Activated CD8-positive, alpha-beta memory T cell treated with anti-CD3 and anti-CD28 coated beads for 36 hours (primary cell): ENCODE measurements around the gene P2RX3. TPM values are rescaled to one million over a fixed set of nuclear protein-coding genes. Genes with fewer than 3 reads are reported as not detected.
"Not testable (repeated sequence)": the region's sequence is repeated elsewhere in the genome, so short reads cannot be mapped to it uniquely, and the experiment has no call there.

ENCODE experiments used
- CTCF ChIA-PET: fragments of 350-600 bp; sonication (Branson Sonifier 250); formaldehyde crosslinking; loops from one replicate; lab custom pipeline; 2021; ENCODE audit warnings: antibody characterized with exemption; lab: Charles Lee
- POLR2A ChIA-PET: fragments of 350-600 bp; sonication (Branson Sonifier 250); formaldehyde crosslinking; loops from one replicate; lab custom pipeline; 2021; ENCODE audit warnings: antibody characterized with exemption; lab: Charles Lee
- total RNA-seq, 2 experiments: library from RNA; stranded (reverse); gene quantifications; one replicate each; pipeline ENCODE4 v1.2.3, GENCODE V29; 2021

The P2RX3 gene
- total RNA-seq, 2 experiments from 2014 or later = not detected

- ChIA-PET CTCF (no interaction called here), POLR2A (no interaction called here)
Measured at GRCh38 chr11:57358991-57359390, 20.8 kb downstream of the P2RX3 start.

GRCh38 chr11:57359396-57359795, 21.2 kb downstream of the P2RX3 start:
- CTCF ChIA-PET = interaction anchor here (1.2 to 1.3 kb wide), 2 partner anchors 10 to 124 kb away, joined by 4 to 5 read pairs; no protein-coding TSS in a partner anchor
- POLR2A ChIA-PET = no interaction called here

DNA sequence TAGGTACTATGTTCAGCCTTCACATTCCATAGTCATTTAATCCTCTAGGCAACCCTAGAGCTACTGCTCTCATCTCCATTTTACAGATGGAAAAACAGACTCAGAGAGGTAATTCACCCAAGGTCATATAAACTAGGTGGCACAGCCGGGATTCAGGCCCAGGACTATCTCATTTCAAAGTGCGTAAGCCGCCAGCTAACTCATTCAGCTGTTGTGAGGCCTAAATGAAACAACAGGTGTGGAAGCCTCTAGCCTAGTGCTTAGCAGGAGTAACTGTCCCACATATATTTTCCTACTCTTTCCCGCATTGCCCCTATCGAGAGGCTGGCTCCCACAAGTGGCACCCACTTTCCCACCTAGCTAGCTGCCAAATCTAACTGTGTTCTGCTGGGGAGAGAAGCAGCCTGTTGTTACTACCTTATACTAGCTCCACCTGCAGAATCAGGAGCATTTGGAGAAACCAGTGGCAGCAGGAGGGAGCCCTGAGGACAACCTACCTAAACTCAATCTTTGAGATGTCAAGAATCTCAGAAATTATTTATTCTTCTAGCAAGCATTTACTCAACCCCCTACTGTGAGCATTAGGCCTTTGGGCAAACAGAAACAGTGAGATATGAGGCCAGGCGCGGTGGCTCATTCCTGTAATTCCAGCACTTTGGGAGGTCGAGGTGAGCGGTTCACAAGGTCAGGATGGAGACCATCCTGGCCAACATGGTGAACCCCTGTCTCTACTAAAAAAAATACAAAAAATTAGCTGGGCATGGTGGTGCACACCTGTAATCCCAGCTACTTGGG, 21.9 kb downstream of the P2RX3 start:
- POLR2A ChIA-PET = no interaction called here
- CTCF ChIA-PET = interaction anchor here (1.2 to 1.3 kb wide), 2 partner anchors 11 to 123 kb away, joined by 4 to 5 read pairs; no protein-coding TSS in a partner anchor

DNA sequence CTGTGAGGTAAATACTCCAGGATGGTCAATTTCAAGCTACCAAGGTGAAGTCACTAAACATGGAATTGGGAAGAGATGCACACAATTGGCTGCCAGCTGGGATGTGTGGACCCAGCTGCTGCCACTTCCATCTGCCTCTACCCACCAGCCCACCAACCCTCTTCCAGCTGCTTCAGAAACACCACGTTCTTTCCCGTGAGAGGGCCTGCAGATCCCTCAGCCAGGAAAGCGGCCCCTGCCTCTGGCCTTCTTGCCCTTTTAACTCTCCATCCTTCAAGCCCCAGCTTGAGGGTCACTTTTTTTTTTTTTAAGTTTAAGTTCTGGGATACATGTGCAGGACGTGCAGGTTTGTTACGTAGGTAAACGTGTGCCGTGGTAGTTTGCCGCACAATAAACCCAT, 22.8 kb downstream of the P2RX3 start:
- POLR2A ChIA-PET = no interaction called here

DNA sequence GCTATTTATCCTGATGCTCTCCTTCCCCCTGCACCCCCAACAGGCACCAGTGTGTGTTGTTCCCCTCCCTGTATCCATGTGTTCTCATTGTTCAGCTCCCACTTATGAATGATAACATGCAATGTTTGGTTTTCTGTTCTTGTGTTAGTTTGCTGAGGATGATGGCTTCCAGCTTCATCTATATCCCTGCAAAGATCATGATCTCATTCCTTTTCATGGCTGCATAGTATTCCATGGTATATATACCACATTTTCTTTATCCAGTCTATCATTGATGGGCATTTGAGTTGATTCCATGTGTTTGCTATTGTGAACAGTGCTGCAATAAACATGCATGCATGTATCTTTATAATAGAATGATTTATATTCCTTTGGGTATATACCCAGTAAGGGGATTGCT, 23.3 kb downstream of the P2RX3 start:
- POLR2A ChIA-PET = not testable (repeated sequence)
- CTCF ChIA-PET = interaction anchor here (1.9 kb wide), 1 partner anchor 97 kb away, joined by 4 read pairs; no protein-coding TSS in a partner anchor

More for the DNA sequence above, 22.8 kb downstream of the P2RX3 start:
- CTCF ChIA-PET = interaction anchor here (1.9 kb wide), 1 partner anchor 98 kb away, joined by 4 read pairs; no protein-coding TSS in a partner anchor

DNA sequence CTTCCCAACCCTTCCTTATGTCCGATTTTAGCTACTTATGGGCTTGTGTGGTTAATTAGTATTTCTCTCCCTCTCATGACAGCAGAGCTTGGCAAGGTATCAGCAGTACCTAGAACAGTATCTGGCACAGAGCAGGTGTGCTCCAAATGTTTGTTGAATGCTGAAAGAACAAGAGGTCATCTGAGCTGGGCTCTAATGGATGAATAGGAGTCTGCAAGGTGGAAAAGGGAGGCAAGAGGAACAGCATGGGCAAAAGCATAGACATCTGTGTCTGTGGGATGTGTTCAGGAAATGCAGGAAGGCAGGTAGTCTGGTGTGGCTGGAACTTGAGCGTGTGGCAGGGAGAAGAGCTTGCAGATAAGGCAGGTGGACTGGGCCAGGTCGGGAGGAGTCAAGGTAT, 23.8 kb downstream of the P2RX3 start:
- ChIA-PET POLR2A (no interaction called here), CTCF (interaction anchor here (1.9 kb wide), 1 partner anchor 97 kb away, joined by 4 read pairs; no protein-coding TSS in a partner anchor)

GRCh38 chr11:57363131-57364080, 25.3 kb downstream of the P2RX3 start:
- CTCF ChIA-PET = interaction anchor here (0.8 kb wide), 1 partner anchor 18 kb away, joined by 3 read pairs; no protein-coding TSS in a partner anchor
- POLR2A ChIA-PET = no interaction called here

DNA sequence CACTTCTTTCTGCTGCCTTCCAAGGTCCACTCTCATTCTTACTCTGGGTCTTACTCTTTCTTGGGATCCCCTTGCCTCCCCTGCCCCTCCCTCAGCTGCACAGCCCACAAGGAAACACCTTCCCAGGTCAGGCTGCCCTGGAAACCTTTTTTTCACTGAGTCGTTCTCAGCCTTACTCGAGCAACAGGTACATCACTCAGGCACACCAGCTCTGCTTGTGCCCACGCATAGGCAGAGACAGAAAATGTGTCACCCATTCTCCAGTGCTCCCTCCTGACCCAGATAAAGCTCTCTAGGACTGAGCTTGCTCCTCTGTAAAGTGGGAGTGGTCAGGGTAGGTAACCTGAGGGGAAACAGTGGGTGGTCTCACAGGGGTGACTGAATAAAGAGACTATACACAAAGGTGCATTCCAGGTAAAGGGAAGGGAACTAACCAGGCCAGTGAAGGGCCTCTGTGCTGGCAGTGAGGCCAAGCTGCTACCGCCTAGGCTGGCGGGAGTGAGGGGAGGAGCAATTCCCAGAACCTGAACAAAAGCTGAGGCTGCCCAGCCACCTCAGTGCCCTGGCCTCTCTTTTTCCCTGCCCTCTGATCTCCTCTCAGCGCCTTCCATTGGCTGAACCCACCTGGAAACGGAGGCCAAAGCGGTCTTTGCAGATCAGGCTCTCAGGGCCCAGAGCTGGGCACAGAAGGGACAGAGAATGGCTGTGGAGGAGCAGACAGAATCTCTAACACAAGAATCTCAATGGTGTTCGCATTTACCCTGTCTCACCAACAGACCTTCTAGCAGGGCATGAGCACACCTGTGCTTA, 26.9 kb downstream of the P2RX3 start:
- POLR2A ChIA-PET = no interaction called here
- CTCF ChIA-PET = no interaction called here

GRCh38 chr11:57368106-57368844, 30.1 kb downstream of the P2RX3 start:
- ChIA-PET POLR2A (no interaction called here), CTCF (interaction anchor here (1.7 kb wide), 1 partner anchor 89 kb away, joined by 4 read pairs; no protein-coding TSS in a partner anchor)

DNA sequence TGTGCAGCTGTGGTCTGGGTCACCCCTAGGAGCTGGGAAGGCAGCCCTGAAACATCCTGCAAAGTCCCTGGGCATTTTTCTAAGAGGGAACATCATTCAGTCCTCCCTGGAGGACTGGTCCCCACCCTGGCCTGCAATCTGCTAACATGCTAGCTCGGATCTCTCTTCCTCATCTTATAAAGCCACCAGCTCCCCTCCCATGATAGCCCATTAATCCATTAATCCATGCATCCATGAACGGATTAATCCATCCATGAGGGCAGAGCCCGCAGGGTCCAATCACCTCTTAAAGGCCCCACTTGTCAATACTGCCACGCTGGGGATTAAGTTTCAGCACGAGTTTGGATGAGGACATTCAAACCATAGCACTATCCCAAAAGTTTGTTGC, 30.7 kb downstream of the P2RX3 start:
- CTCF ChIA-PET = interaction anchor here (1.7 kb wide), 1 partner anchor 88 kb away, joined by 4 read pairs; no protein-coding TSS in a partner anchor
- POLR2A ChIA-PET = no interaction called here

DNA sequence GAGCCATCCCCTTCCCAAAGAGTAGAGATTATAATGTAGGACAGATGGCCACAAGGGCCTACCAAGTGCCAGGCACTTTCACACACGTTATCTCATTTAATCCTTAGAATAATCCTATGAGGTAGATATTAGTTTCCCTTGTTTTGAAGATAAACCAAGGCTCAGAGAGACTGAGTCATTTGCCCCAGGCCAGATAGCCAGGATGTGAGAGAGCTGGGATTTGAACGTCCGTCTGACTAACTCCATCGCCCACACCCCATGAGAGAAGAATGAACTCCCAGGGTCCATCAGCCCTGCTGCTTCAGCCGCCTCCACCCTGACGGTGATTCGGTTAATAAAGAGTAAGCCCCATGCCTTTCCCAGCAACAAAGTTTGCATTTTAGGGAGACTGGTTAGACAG, 32.1 kb downstream of the P2RX3 start:
- CTCF ChIA-PET = no interaction called here
- POLR2A ChIA-PET = no interaction called here

GRCh38 chr11:57370941-57371340, 32.8 kb downstream of the P2RX3 start:
- ChIA-PET CTCF (no interaction called here), POLR2A (no interaction called here)

GRCh38 chr11:57373146-57373545, 35.0 kb downstream of the P2RX3 start:
- ChIA-PET POLR2A (no interaction called here), CTCF (no interaction called here)

- ChIA-PET POLR2A (no interaction called here), CTCF (no interaction called here)
Measured at GRCh38 chr11:57374966-57375365, 36.8 kb downstream of the P2RX3 start.

DNA sequence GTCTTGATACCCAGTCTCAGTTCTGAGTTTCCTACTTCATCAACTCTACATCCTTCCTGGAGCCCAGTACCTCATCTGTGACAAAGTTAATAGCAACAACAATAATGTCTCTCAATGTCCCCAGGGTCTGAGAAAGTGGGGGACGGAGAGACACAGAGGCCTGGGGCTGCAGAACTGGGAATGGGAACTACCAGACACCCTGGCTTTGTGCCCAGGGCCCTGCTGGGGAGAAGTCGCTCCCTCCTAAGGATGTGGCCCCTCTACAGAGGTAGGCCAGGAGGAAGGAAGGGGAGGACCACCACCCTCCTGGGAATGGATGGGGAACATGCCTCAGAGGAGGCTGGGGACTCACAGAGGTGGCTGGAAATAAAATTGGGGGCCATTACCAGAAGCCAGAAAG, 37.3 kb downstream of the P2RX3 start:
- ChIA-PET POLR2A (no interaction called here), CTCF (no interaction called here)

DNA sequence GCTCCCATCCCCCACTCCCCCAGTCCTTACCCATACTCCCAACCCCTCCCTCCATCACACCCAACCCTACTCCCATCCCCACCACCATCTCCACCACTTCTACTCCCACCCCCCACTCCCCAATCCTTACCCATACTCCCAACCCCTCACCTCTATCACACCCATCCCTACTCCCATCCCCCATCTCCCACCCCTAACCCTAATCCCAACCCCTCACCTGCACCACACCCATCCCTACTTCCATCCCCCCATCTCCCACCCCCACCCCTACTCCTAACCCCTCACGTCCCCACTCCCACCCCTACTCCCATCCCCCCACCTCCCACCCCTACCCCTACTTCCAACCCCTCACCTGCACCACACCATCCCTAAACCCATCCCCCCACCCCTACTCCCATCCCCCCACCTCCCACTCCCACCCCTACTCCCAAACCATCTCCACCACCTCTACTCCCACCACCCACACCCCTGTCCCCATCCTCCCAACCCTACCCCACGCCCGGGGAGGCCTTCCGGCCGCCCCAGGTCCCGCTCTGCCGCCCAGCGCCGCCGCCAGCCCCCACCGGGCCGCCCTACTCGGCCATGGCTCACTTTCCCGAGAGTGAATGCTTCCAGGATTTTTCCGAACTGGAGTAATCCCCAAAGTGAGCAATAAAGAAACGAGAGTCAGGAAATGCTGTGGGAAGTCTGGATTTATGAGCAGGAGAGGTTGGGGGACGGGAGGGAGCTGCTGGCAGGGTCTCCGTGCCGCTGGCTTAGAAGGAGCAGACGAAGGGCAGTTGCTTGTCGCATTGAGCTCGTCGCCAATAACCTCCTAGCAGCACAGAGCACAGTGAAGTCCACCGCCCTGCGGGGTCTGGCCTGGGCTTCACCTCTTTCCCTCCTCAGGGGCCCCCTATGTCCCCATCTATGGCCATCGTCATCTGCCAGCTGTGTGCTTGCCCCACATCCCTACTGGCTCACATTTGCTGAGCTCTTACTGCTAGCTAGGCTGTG, 38.2 kb downstream of the P2RX3 start:
- ChIA-PET CTCF (no interaction called here), POLR2A (no interaction called here)

DNA sequence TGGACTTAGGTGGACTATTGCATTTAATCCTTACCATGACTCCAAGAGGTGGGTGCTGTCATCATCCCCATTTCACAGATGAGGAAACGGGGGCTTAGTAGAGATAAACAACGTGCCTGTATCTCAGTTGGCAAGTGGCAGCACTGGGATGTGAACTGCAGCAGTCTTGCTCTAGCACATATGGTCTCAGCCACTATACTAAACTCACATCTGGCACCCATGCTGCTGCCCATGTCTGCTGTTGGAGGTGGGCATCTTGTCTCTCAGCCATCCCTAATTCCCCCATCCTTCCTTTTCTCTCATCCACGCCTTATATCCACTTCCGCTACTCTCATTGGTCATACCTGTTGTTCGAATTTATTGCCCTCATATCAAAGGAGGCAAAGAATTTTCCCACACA, 39.0 kb downstream of the P2RX3 start:
- CTCF ChIA-PET = no interaction called here
- POLR2A ChIA-PET = no interaction called here
